H4 (cell line): ENCODE measurements around the gene KRT9. TPM values are rescaled to one million over a fixed set of nuclear protein-coding genes. Genes with fewer than 3 reads are reported as not detected.
"Not testable (repeated sequence)": the region's sequence is repeated elsewhere in the genome, so short reads cannot be mapped to it uniquely, and the experiment has no call there.

Source experiments
- DNase-seq: peaks from one replicate; pipeline ENCODE4 v3.0.0-alpha.2; 2015; ENCODE audit warnings: low spot score
- total RNA-seq: library from RNA; depleted of rRNA; stranded (reverse); fragments of >200 nt; shearing (Covaris generic); gene quantifications from 2 replicates; pipeline ENCODE4 v1.2.3, GENCODE V29; 2014

Gene KRT9
- total RNA-seq, 1 experiment from 2014 or later: not detected

GRCh38 chr17:41547378-41547841, 24.4 kb downstream of the KRT9 start:
- DNase-seq: peak; percentile 74

GRCh38 chr17:41546819-41547218, 25.0 kb downstream of the KRT9 start:
- no peak for DNase-seq

- DNase-seq: no peak
Measured at GRCh38 chr17:41545829-41546410, 25.9 kb downstream of the KRT9 start.

GRCh38 chr17:41544935-41545334, 26.9 kb downstream of the KRT9 start:
- no peak for DNase-seq

GRCh38 chr17:41544491-41544892, 27.4 kb downstream of the KRT9 start:
- DNase-seq: no peak

GRCh38 chr17:41542786-41543185, 29.1 kb downstream of the KRT9 start:
- DNase-seq: not testable (repeated sequence)

- DNase-seq: no peak
Measured at GRCh38 chr17:41542357-41542756, 29.5 kb downstream of the KRT9 start.

GRCh38 chr17:41540921-41541625, 30.8 kb downstream of the KRT9 start:
- no peak for DNase-seq

- no peak for DNase-seq
Measured at GRCh38 chr17:41539979-41540701, 31.7 kb downstream of the KRT9 start.

GRCh38 chr17:41539071-41539492, 32.8 kb downstream of the KRT9 start:
- peak; percentile 67 for DNase-seq

- DNase-seq: peak; percentile 64
Measured at GRCh38 chr17:41538565-41538991, 33.3 kb downstream of the KRT9 start.

- DNase-seq: no peak
Measured at GRCh38 chr17:41537990-41538389, 33.9 kb downstream of the KRT9 start.

GRCh38 chr17:41537614-41537954, 34.3 kb downstream of the KRT9 start:
- no peak for DNase-seq

- no peak for DNase-seq
Measured at GRCh38 chr17:41536741-41537613, 34.9 kb downstream of the KRT9 start.

GRCh38 chr17:41535764-41536481, 35.9 kb downstream of the KRT9 start:
- no peak for DNase-seq

- DNase-seq: no peak
Measured at GRCh38 chr17:41534899-41535546, 36.8 kb downstream of the KRT9 start.

GRCh38 chr17:41533613-41534012, 38.2 kb downstream of the KRT9 start:
- DNase-seq: no peak

GRCh38 chr17:41532947-41533570, 38.8 kb downstream of the KRT9 start:
- no peak for DNase-seq

GRCh38 chr17:41531993-41532392, 39.9 kb downstream of the KRT9 start:
- DNase-seq: no peak
